A673 (cell line): ENCODE data around the gene B4GALT3. TPM values are rescaled to one million over a fixed set of nuclear protein-coding genes. Genes with fewer than 3 reads are reported as not detected.

Source experiments
- BruUV-seq: library from RNA; stranded (reverse); fragments of 400-500 nt; replicated peaks from 2 replicates; lab custom pipeline; 2021; lab: Mats Ljungman, UMichigan
- CTCF ChIA-PET: fragments of 300-600 bp; sonication (Branson Sonifier 250); formaldehyde crosslinking; loops from one replicate; lab custom pipeline; 2022; ENCODE audit warnings: antibody characterized with exemption; lab: Charles Lee
- POLR2A ChIA-PET: fragments of 300-600 bp; sonication (Branson Sonifier 250); formaldehyde crosslinking; loops from one replicate; lab custom pipeline; 2022; ENCODE audit warnings: antibody characterized with exemption; ENCODE audit not compliant: low non-redundant PET; lab: Charles Lee
- DNase-seq: peaks from one replicate; pipeline ENCODE4 v3.0.0-alpha.2; 2015; ENCODE audit warnings: low spot score
- H3K27ac ChIP-seq: fragments of 200-600 bp; sonication (generic); 2 replicates; pipeline ENCODE4 v1.5.1; 2016; ENCODE audit warnings: mixed run types, low read depth, mild to moderate bottlenecking, mixed read lengths, antibody characterized with exemption, low read length; ENCODE audit not compliant: poor library complexity, severe bottlenecking
- H3K27me3 ChIP-seq: fragments of 200-600 bp; sonication (generic); replicated peaks from 2 replicates; pipeline ENCODE4 v1.6.1; 2017; ENCODE audit warnings: mixed run types, low read depth, mild to moderate bottlenecking, mixed read lengths, antibody characterized with exemption, low read length; ENCODE audit not compliant: insufficient read depth, poor library complexity
- H3K36me3 ChIP-seq: fragments of 200-600 bp; sonication (generic); 2 replicates; pipeline ENCODE4 v1.6.1; 2016; ENCODE audit warnings: mixed run types, mild to moderate bottlenecking, mixed read lengths, antibody characterized with exemption, low read length; ENCODE audit not compliant: insufficient read depth, poor library complexity, severe bottlenecking
- H3K4me1 ChIP-seq: fragments of 200-600 bp; sonication (generic); 2 replicates; pipeline ENCODE4 v1.6.1; 2017; ENCODE audit warnings: mixed run types, mild to moderate bottlenecking, mixed read lengths, antibody characterized with exemption, low read length; ENCODE audit not compliant: insufficient read depth, poor library complexity, severe bottlenecking
- H3K4me3 ChIP-seq: fragments of 200-600 bp; sonication (generic); 2 replicates; pipeline ENCODE4 v1.5.1; 2016; ENCODE audit warnings: low read depth, mixed run types, mild to moderate bottlenecking, mixed read lengths, low read length; ENCODE audit not compliant: poor library complexity, severe bottlenecking
- H3K9me3 ChIP-seq: fragments of 200-600 bp; sonication (generic); 2 replicates; pipeline ENCODE4 v1.6.1; 2016; ENCODE audit warnings: mixed run types, low read depth, mild to moderate bottlenecking, mixed read lengths, antibody characterized with exemption, low read length; ENCODE audit not compliant: poor library complexity, severe bottlenecking
- CTCF ChIP-seq: fragments of 300-800, 200-600 bp; sonication (generic); conservative IDR thresholded peaks from 2 replicates; pipeline ENCODE4 v1.5.1; 2017; ENCODE audit warnings: low read depth, mild to moderate bottlenecking, antibody characterized with exemption, low read length, moderate library complexity, mixed read lengths
- EZH2 ChIP-seq: fragments of 200-600 bp; sonication (generic); IDR thresholded peaks from 2 replicates; pipeline ENCODE4 v1.6.1; 2017; ENCODE audit warnings: borderline replicate concordance, low read depth, mild to moderate bottlenecking, mixed read lengths, antibody characterized with exemption, low read length; ENCODE audit not compliant: poor library complexity, severe bottlenecking
- intact Hi-C: fragments of 100-400 bp; cut with micrococcal nuclease; formaldehyde crosslinking; loops from one replicate; pipeline ENCODE4 v1.10.0; 2022; ENCODE audit not compliant: unreplicated experiment
- total RNA-seq: library from RNA; stranded (reverse); gene quantifications from 2 replicates; pipeline ENCODE4 v1.2.3, GENCODE V29; 2021

Gene B4GALT3
- total RNA-seq, 1 experiment from 2014 or later: 55.1 TPM

- Histone ChIP-seq H3K36me3 (no peaks in the 10 kb centered on the region), H3K27me3 (no peaks in the 10 kb centered on the region), H3K27ac (peak overlapping the region; percentile 45), H3K4me3 (no peak overlapping the region), H3K9me3 (no peaks in the 10 kb centered on the region), H3K4me1 (peaks cover 13% of the 10 kb centered on the region)
- ChIA-PET POLR2A (no interaction called here), CTCF (no interaction called here)
- DNase-seq: peak; percentile 85
- no peak for TF ChIP-seq EZH2
- TF ChIP-seq CTCF: no peak
- intact Hi-C loops: no loop called here
- BruUV-seq: no TSS peak
Observed at GRCh38 chr1:161185282-161185682, 8.0 kb upstream of the B4GALT3 start.

GRCh38 chr1:161182214-161182613 lies 4.9 kb upstream of the B4GALT3 start:
- Histone ChIP-seq H3K9me3 (no peaks in the 10 kb centered on the region), H3K27ac (no peak overlapping the region), H3K4me1 (peaks cover 20% of the 10 kb centered on the region), H3K27me3 (no peaks in the 10 kb centered on the region), H3K36me3 (no peaks in the 10 kb centered on the region), H3K4me3 (no peak overlapping the region)
- POLR2A ChIA-PET: no interaction called here
- no peak for DNase-seq
- CTCF ChIA-PET: interaction anchor here (0.6 to 1.2 kb wide), 2 partner anchors 43 to 200 kb away, joined by 3 to 7 read pairs; partner anchors contain the start of gene TOMM40L
- intact Hi-C loops: loop anchor here (5.0 kb wide), 1 partner anchor 200 kb away; no protein-coding TSS in a partner anchor
- no TSS peak for BruUV-seq
- TF ChIP-seq CTCF: no peak
- TF ChIP-seq EZH2: no peak

GRCh38 chr1:161180639-161181038 lies 3.3 kb upstream of the B4GALT3 start:
- no peaks in the 10 kb centered on the region for H3K9me3 ChIP-seq
- H3K27me3 ChIP-seq: no peaks in the 10 kb centered on the region
- DNase-seq: peak; percentile 71
- ChIA-PET CTCF (no interaction called here), POLR2A (no interaction called here)
- intact Hi-C loops: loop anchor here (5.0 kb wide), 1 partner anchor 202 kb away; no protein-coding TSS in a partner anchor
- no peak overlapping the region for H3K4me3 ChIP-seq
- no TSS peak for BruUV-seq
- no peaks in the 10 kb centered on the region for H3K36me3 ChIP-seq
- no peak for TF ChIP-seq EZH2
- TF ChIP-seq CTCF: peak; percentile 65
- H3K27ac ChIP-seq: no peak overlapping the region
- peaks cover 20% of the 10 kb centered on the region for H3K4me1 ChIP-seq
